H1 (cell line): Measurements from ENCODE around the gene MOSMO. TPM values are rescaled to one million over a fixed set of nuclear protein-coding genes. Genes with fewer than 3 reads are reported as not detected.

Experiments used
- BACH1 ChIP-seq: IDR thresholded peaks from 2 replicates; pipeline ENCODE4 v1.6.1; 2012; ENCODE audit warnings: low read length, improper control_type of control experiment
- CBX5 ChIP-seq: fragments of 300-800, 300-1000 bp; sonication (generic); IDR thresholded peaks from 2 replicates; pipeline ENCODE4 v1.7.1; 2016; ENCODE audit warnings: antibody characterized with exemption, low read length, low read depth
- CBX8 ChIP-seq: fragments of 300-800, 300-1000 bp; sonication (generic); IDR thresholded peaks from 2 replicates; pipeline ENCODE4 v1.7.1; 2016; ENCODE audit warnings: low read depth, low read length, borderline replicate concordance
- CHD2 ChIP-seq: IDR thresholded peaks from 2 replicates; pipeline ENCODE4 v1.6.1; 2012; ENCODE audit warnings: low read length, improper control_type of control experiment
- CREB1 ChIP-seq: IDR thresholded peaks from 2 replicates; pipeline ENCODE4 v1.6.1; 2012; ENCODE audit warnings: inconsistent platforms
- EP300 ChIP-seq, 2 experiments: IDR thresholded peaks; 1 replicate in 1 of 2; 2 replicates in 1 of 2; pipeline ENCODE4 v1.6.1; 2011 to 2012; ENCODE audit warnings: low read depth in 2 of 2, low read length in 2 of 2, mild to moderate bottlenecking in 2 of 2, borderline replicate concordance in 1 of 2, inconsistent platforms in 1 of 2, moderate library complexity in 1 of 2
- JUN ChIP-seq: IDR thresholded peaks from 2 replicates; pipeline ENCODE4 v1.6.1; 2011; ENCODE audit warnings: low read depth, mild to moderate bottlenecking, improper control_type of control experiment, low read length
- KDM4A ChIP-seq: IDR thresholded peaks from one replicate; pipeline ENCODE4 v1.7.1; 2012; ENCODE audit warnings: low read depth, mild to moderate bottlenecking, moderate library complexity, low read length, inconsistent platforms; ENCODE audit not compliant: severe bottlenecking
- POLR2A ChIP-seq, 2 experiments: IDR thresholded peaks; 1 replicate in 1 of 2; 2 replicates in 1 of 2; pipeline ENCODE4 v1.6.1; 2011; ENCODE audit warnings: low read depth in 2 of 2, low read length in 2 of 2, mild to moderate bottlenecking in 2 of 2; ENCODE audit errors: control extremely low read depth in 1 of 2
- RBBP5 ChIP-seq: IDR thresholded peaks from 2 replicates; pipeline ENCODE4 v1.7.1; 2012; ENCODE audit warnings: low read depth, mild to moderate bottlenecking, inconsistent platforms, low read length, moderate library complexity, borderline replicate concordance
- RXRA ChIP-seq: IDR thresholded peaks from 2 replicates; pipeline ENCODE4 v1.6.1; 2011; ENCODE audit warnings: low read depth, mild to moderate bottlenecking, low read length, moderate library complexity; ENCODE audit not compliant: insufficient read depth
- SIX5 ChIP-seq: IDR thresholded peaks from 2 replicates; pipeline ENCODE4 v1.6.1; 2011; ENCODE audit warnings: mild to moderate bottlenecking, low read depth, low read length
- SP2 ChIP-seq: IDR thresholded peaks from 2 replicates; pipeline ENCODE4 v1.6.1; 2012; ENCODE audit warnings: mild to moderate bottlenecking, low read length, inconsistent platforms
- SUZ12 ChIP-seq: fragments of 200-600 bp; sonication (generic); IDR thresholded peaks from 2 replicates; pipeline ENCODE4 v1.6.1; 2012; ENCODE audit warnings: mild to moderate bottlenecking, inconsistent platforms, low read length, moderate library complexity, mixed read lengths
- TAF1 ChIP-seq: IDR thresholded peaks from 2 replicates; pipeline ENCODE4 v1.6.1; 2011; ENCODE audit warnings: mild to moderate bottlenecking, low read depth, low read length
- TAF7 ChIP-seq: optimal IDR thresholded peaks from 2 replicates; pipeline ENCODE3; 2011; ENCODE audit warnings: low read depth, mild to moderate bottlenecking, inconsistent platforms, low read length, moderate library complexity, borderline replicate concordance
- TBP ChIP-seq: IDR thresholded peaks from 2 replicates; pipeline ENCODE4 v1.6.1; 2011; ENCODE audit warnings: low read depth, low read length, improper control_type of control experiment
- TEAD4 ChIP-seq: IDR thresholded peaks from 2 replicates; pipeline ENCODE4 v1.6.1; 2012; ENCODE audit warnings: low read depth, low read length, inconsistent platforms, mixed read lengths
- polyA plus RNA-seq, 7 experiments: library from polyadenylated mRNA; depleted of rRNA in 3 of 7; stranded (reverse) in 5 of 7; unstranded in 2 of 7; fragments of >200 nt in 5 of 7; fragments of 200-250 nt in 2 of 7; gene quantifications; 1 replicate in 5 of 7; 2 replicates in 1 of 7; 4 replicates in 1 of 7; pipeline versions ENCODE4 v1.2.1 to v1.2.3, GENCODE V29; 2011 to 2013; ENCODE audit warnings: missing spikeins in 2 of 7, mixed read lengths in 2 of 7
- total RNA-seq: library from RNA; stranded (reverse); fragmentation: NEBNext Ultra II Directional; extraction: Animal tissue kit (Norgen Biotek cat#: 25700); gene quantifications from 2 replicates; pipeline ENCODE4 v1.2.1, GENCODE V29; 2021
- TF ChIP-seq, protein P1 (sequence below): IDR thresholded peaks from 2 replicates; pipeline ENCODE4 v1.6.1; 2011; ENCODE audit warnings: low read length, improper control_type of control experiment
- TF ChIP-seq, protein P2 (sequence below): IDR thresholded peaks from 2 replicates; pipeline ENCODE4 v1.6.1; 2012; ENCODE audit warnings: inconsistent platforms
- TF ChIP-seq, protein P3 (sequence below), 3 experiments: IDR thresholded peaks; 1 replicate in 2 of 3; 2 replicates in 1 of 3; pipeline versions ENCODE4 v1.5.1 to v1.6.1; 2011; ENCODE audit warnings: low read length in 3 of 3, mild to moderate bottlenecking in 3 of 3, inconsistent platforms in 2 of 3, low read depth in 1 of 3, moderate library complexity in 1 of 3; ENCODE audit not compliant: insufficient read depth in 1 of 3; ENCODE audit errors: control extremely low read depth in 1 of 3

The MOSMO gene
- total and polyA plus RNA-seq, 2 of the 8 experiments (the other 6 are each of a cell fraction or from before 2014, with no cell fraction given) = 8.6 to 14.8 TPM

DNA sequence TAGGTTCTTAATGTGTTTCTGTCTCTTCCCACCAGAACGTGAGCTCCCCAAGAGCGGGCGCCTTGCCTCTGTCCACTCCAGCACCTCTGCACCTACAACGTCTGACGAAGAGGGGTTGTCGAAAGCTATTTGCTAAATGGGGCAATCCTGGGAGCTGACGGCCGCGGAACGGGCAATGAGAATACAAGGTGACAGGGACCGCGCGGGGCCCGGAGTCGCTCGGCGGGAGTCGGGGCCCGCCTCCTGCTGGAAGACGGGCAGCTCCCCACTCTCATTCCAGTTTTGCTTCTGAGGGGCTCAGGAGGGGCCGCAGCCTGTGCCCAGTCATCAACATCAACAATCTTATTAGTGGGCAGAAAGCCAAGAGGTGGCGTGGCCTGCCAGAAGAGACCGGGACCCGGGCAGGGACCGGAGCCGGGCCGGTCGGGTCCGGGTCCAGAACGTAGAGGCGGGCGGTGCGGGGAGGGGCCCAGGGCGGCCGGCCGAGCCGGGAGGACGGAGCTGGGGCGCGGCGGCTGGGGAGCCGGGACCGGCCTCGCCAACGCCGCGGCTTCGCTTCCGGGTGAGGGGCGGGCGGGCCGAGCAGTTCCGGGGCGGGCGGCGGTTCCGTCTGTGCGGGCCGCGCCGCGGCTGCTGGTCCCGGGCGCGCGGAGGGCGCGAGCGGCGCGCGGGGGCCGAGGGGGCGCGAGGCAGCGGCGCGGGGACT, at the start of gene MOSMO (continued):
- TF ChIP-seq SP2 (no peak), KDM4A (peak; percentile 56), POLR2A (IDR thresholded peaks at IDR 0.05; ENCODE audit: control extremely low read depth in 1 of 2, low read depth in 2 of 2, low read length in 2 of 2) (no peak), RBBP5 (peak; percentile 65; the same call in 1 of the 2 replicates), CBX8 (no peak), TBP (peak; percentile 32; the same call in 1 of the 2 replicates), TAF7 (no peak), SIX5 (no peak), CHD2 (no peak), EP300 (IDR thresholded peaks at IDR 0.05; ENCODE audit: borderline replicate concordance in 1 of 2, low read depth in 2 of 2, low read length in 2 of 2) (no peak), JUN (no peak), SUZ12 (no peak), TEAD4 (no peak), BACH1 (no peak), RXRA (no peak), CBX5 (no peak), TAF1 (peak; percentile 32; the same call in 1 of the 2 replicates), CREB1 (no peak)
- TF ChIP-seq, protein P1, sequence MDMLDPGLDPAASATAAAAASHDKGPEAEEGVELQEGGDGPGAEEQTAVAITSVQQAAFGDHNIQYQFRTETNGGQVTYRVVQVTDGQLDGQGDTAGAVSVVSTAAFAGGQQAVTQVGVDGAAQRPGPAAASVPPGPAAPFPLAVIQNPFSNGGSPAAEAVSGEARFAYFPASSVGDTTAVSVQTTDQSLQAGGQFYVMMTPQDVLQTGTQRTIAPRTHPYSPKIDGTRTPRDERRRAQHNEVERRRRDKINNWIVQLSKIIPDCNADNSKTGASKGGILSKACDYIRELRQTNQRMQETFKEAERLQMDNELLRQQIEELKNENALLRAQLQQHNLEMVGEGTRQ = no peak
- TF ChIP-seq, protein P2, sequence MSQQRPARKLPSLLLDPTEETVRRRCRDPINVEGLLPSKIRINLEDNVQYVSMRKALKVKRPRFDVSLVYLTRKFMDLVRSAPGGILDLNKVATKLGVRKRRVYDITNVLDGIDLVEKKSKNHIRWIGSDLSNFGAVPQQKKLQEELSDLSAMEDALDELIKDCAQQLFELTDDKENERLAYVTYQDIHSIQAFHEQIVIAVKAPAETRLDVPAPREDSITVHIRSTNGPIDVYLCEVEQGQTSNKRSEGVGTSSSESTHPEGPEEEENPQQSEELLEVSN = no peak
- TF ChIP-seq, protein P3, sequence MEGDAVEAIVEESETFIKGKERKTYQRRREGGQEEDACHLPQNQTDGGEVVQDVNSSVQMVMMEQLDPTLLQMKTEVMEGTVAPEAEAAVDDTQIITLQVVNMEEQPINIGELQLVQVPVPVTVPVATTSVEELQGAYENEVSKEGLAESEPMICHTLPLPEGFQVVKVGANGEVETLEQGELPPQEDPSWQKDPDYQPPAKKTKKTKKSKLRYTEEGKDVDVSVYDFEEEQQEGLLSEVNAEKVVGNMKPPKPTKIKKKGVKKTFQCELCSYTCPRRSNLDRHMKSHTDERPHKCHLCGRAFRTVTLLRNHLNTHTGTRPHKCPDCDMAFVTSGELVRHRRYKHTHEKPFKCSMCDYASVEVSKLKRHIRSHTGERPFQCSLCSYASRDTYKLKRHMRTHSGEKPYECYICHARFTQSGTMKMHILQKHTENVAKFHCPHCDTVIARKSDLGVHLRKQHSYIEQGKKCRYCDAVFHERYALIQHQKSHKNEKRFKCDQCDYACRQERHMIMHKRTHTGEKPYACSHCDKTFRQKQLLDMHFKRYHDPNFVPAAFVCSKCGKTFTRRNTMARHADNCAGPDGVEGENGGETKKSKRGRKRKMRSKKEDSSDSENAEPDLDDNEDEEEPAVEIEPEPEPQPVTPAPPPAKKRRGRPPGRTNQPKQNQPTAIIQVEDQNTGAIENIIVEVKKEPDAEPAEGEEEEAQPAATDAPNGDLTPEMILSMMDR (IDR thresholded peaks at IDR 0.05; ENCODE audit: control extremely low read depth in 1 of 3, insufficient read depth in 1 of 3, low read depth in 1 of 3, low read length in 3 of 3) = no peak
